Measurements from ENCODE around the gene ADAM17.

- TF ChIP-seq ZNF384 (IDR thresholded peaks at IDR 0.05) (no peak), SUZ12 (IDR thresholded peaks at IDR 0.05) (no peak), FOXK2 (IDR thresholded peaks at IDR 0.05) (no peak), SP1 (IDR thresholded peaks at IDR 0.05) (no peak), NFRKB (IDR thresholded peaks at IDR 0.05) (no peak), LEF1 (IDR thresholded peaks at IDR 0.05; ENCODE audit: borderline replicate concordance) (no peak), BHLHE40 (IDR thresholded peaks at IDR 0.05; ENCODE audit: borderline replicate concordance) (no peak), ELF4 (IDR thresholded peaks at IDR 0.05) (no peak), ARNT (IDR thresholded peaks at IDR 0.05) (no peak), FOXM1 (IDR thresholded peaks at IDR 0.05; ENCODE audit: borderline replicate concordance) (no peak), FOXA1 (IDR thresholded peaks at IDR 0.05) (no peak), TARDBP (IDR thresholded peaks at IDR 0.05) (no peak)
Measured at GRCh38 chr2:9595746-9596145, 40.1 kb upstream of the ADAM17 start.

Measured in HEK293T (cell line).